Cerebellar cortex (tissue), 1 donor: Measurements from ENCODE around the gene NARF.
A peak's percentile ranks its signal among the peaks of the same experiment; 100 is the strongest.
"Not testable (repeated sequence)": the region's sequence is repeated elsewhere in the genome, so short reads cannot be mapped to it uniquely, and the experiment has no call there.

Experiments
- DNase-seq: peaks from one replicate; pipeline ENCODE4 v3.0.0-alpha.2; 2015; ENCODE audit warnings: low spot score

NARF gene

GRCh38 chr17:82446124-82446523 is 12.4 kb upstream of the NARF start:
- no peak for DNase-seq

- no peak for DNase-seq
Measured at GRCh38 chr17:82446649-82447048, 11.9 kb upstream of the NARF start.

- DNase-seq, result no peak
Measured at GRCh38 chr17:82447876-82448275, 10.7 kb upstream of the NARF start.

- no peak for DNase-seq
Measured at GRCh38 chr17:82449131-82449882, 9.2 kb upstream of the NARF start.

- DNase-seq, result no peak
Measured at GRCh38 chr17:82449883-82450356, 8.6 kb upstream of the NARF start.

GRCh38 chr17:82450357-82451106 is 8.0 kb upstream of the NARF start, which contains the start of gene CYBC1:
Gene CYBC1, minus strand, starts transcription at chr17:82450752. Its CDS starts 1,498 bp downstream, at chr17:82449254.
- DNase-seq, result peak; percentile 87

GRCh38 chr17:82452162-82452561 is 6.4 kb upstream of the NARF start:
- DNase-seq, result no peak

- DNase-seq, result not testable (repeated sequence)
Measured at GRCh38 chr17:82453151-82453550, 5.4 kb upstream of the NARF start.

- DNase-seq, result not testable (repeated sequence)
Measured at GRCh38 chr17:82453706-82454105, 4.8 kb upstream of the NARF start.

- no peak for DNase-seq
Measured at GRCh38 chr17:82457073-82457928, 1.2 kb upstream of the NARF start.

GRCh38 chr17:82457929-82458178 is 687 bp upstream of the NARF start:
- DNase-seq, result no peak

- DNase-seq, result no peak
Measured at GRCh38 chr17:82458885-82459424, 414 bp downstream of the NARF start.

GRCh38 chr17:82459936-82460335 is 1.4 kb downstream of the NARF start:
- DNase-seq, result not testable (repeated sequence)

GRCh38 chr17:82461827-82462524 is 3.4 kb downstream of the NARF start:
- no peak for DNase-seq

- DNase-seq, result no peak
Measured at GRCh38 chr17:82463391-82463790, 4.8 kb downstream of the NARF start.

- no peak for DNase-seq
Measured at GRCh38 chr17:82463925-82464566, 5.5 kb downstream of the NARF start.

- no peak for DNase-seq
Measured at GRCh38 chr17:82464567-82464929, 6.0 kb downstream of the NARF start.

GRCh38 chr17:82465023-82465603 is 6.6 kb downstream of the NARF start:
- no peak for DNase-seq

GRCh38 chr17:82468692-82469091 is 10.2 kb downstream of the NARF start:
- DNase-seq, result no peak

GRCh38 chr17:82470065-82470464 is 11.5 kb downstream of the NARF start:
- DNase-seq, result no peak
